GM19463 (cell line): ENCODE measurements around the gene UBAP2L.
A peak's percentile ranks its signal among the peaks of the same experiment; 100 is the strongest.

Experiments
- ATAC-seq: cut with Tn5 transposase; IDR thresholded peaks from one replicate; pipeline ENCODE4 v1.9.1; 2021; ENCODE audit warnings: mild to moderate bottlenecking, moderate library complexity; ENCODE audit not compliant: unreplicated experiment

UBAP2L gene, protein sequence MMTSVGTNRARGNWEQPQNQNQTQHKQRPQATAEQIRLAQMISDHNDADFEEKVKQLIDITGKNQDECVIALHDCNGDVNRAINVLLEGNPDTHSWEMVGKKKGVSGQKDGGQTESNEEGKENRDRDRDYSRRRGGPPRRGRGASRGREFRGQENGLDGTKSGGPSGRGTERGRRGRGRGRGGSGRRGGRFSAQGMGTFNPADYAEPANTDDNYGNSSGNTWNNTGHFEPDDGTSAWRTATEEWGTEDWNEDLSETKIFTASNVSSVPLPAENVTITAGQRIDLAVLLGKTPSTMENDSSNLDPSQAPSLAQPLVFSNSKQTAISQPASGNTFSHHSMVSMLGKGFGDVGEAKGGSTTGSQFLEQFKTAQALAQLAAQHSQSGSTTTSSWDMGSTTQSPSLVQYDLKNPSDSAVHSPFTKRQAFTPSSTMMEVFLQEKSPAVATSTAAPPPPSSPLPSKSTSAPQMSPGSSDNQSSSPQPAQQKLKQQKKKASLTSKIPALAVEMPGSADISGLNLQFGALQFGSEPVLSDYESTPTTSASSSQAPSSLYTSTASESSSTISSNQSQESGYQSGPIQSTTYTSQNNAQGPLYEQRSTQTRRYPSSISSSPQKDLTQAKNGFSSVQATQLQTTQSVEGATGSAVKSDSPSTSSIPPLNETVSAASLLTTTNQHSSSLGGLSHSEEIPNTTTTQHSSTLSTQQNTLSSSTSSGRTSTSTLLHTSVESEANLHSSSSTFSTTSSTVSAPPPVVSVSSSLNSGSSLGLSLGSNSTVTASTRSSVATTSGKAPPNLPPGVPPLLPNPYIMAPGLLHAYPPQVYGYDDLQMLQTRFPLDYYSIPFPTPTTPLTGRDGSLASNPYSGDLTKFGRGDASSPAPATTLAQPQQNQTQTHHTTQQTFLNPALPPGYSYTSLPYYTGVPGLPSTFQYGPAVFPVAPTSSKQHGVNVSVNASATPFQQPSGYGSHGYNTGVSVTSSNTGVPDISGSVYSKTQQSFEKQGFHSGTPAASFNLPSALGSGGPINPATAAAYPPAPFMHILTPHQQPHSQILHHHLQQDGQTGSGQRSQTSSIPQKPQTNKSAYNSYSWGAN

DNA sequence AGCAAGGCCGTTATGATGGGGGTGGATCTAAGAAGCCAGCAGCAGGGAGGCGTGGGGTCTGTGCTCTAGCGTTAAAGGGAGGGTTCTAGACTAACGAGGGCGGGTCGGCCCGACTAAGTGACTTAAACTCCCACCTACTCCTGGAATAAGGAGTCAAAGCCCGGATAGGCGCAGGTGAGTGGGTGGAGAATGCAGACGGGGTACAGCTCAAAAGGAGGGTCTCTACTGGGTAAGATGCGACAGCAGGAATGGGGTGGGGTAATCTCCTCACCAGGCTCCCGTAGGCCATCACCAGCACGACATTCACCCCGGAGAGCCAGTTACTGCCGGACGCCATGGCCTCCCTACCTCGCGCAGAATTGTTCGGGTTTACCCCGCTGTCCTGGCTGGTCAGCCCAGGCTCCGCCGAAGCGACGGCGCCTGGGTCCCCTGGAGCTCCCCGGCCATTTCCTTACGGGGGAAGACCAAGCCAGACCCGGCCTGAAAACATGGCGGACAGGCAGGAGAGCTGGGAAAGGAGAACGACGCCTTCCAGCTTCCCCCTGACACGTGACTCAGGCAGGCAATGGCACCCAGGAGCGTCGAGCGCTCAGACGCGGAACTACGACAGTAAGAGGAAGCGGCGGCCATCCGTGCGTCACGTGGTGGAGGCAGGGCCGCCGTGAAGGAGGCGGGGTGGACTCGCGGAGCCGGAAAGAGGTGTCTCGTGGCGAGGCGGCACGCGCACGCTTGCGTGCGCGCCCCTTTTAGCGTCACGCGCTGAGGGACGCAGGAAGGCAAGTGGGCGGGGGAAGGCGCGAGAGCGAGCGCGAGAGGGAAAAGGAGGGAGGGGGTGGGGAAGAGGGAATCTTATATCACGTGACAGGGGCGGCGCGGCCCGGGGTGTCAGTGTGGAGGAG lies at the start of gene UBAP2L:
Gene UBAP2L (plus strand): TSS at position 885 of the 899 bp plus-strand sequence. CDS start 4,169 bp downstream, outside the sequence.
- peak; percentile 92 for ATAC-seq

DNA sequence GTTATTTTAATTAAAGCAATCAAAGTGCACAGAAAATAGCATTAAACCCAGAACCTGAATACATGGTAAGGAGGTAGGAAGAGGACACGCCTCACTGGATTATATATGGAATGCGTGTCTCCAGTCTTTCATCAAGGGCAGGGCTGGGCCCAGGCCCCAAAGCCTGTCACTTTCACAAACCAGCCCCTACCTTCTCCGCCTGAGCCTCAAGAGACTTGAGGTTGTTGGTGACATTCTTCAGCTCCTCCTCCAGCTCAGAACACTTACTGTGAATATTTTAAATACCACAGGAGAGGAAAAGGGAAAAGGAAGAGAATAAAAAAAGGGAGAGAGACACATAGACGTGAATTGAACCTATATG lies 49.6 kb upstream of the UBAP2L start:
- ATAC-seq, result no peak

DNA sequence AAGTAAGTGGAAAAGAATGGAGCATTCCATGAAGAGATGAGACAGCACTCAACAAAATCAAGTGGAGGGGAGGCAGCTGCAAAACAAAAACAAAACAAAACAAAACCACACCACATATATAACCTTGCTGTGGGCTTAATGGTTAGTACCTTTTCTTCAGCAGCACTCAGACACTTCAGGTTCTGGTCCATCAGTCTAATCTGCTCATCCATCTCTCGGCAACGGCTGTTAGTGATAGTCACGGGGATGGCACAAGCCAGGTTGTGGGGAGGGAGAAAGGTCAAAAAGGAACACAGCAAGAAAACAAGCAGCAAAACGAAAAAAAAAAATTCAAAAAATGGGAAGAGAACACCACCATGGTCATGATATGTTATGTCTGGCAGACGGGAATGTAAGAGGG lies 48.9 kb upstream of the UBAP2L start:
- ATAC-seq, result no peak

DNA sequence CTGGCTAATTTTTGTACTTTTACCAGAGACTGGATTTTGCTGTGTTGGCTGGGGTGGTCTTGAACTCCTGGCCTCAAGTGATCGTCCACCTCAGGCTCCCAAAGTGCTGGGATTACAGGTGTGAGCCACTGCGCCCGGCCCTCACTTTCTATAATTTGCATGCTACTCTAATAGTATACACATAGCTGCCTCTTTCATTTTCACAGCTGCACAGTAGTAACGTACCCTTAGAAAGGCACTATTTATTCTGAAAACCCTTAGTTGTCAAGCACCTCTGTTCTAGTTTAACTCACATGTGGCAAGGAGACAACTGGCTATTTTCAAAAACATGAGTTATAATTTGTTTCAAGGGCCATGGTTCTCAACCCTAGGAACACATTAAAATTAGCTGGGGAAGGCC lies 46.1 kb upstream of the UBAP2L start:
- peak; percentile 56 for ATAC-seq

DNA sequence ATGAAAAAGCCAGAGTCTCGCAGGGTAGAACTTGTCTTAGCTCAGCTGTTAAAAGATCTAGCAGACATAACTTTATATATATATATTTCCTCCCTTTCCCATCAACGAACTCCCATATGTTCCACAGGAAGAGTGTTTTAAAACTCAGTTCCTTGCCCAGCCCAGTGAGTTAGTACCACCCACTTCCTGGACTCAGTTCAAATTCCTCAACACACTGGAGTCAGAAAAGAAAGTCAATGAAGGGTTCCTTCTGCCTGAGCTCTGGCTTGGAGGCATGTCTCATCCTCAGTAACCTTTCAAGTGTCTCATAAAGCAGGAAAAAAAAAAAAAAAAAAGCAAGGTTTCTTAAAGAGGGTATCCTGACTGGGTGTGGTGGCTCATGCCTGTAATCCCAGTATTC lies 44.4 kb upstream of the UBAP2L start:
- ATAC-seq, result no peak

DNA sequence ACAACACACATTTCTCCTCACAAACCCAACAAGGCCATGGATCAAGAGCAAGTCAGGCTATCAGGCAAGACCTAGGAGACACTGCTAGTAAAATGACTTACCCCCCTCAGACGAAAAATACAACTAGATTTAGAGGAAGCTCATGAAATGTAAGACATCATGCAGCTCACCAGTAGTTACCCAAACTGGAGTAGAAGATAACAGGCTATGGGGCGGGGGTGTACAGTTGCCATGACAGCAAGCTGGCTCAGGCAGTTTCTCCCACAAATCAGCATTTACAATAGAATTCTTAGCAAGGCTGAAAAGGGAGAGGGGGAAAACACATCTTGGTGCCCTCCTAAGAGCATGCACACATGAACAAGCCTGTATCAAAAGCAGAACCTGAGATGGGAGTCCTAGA lies 42.7 kb upstream of the UBAP2L start:
- no peak for ATAC-seq

DNA sequence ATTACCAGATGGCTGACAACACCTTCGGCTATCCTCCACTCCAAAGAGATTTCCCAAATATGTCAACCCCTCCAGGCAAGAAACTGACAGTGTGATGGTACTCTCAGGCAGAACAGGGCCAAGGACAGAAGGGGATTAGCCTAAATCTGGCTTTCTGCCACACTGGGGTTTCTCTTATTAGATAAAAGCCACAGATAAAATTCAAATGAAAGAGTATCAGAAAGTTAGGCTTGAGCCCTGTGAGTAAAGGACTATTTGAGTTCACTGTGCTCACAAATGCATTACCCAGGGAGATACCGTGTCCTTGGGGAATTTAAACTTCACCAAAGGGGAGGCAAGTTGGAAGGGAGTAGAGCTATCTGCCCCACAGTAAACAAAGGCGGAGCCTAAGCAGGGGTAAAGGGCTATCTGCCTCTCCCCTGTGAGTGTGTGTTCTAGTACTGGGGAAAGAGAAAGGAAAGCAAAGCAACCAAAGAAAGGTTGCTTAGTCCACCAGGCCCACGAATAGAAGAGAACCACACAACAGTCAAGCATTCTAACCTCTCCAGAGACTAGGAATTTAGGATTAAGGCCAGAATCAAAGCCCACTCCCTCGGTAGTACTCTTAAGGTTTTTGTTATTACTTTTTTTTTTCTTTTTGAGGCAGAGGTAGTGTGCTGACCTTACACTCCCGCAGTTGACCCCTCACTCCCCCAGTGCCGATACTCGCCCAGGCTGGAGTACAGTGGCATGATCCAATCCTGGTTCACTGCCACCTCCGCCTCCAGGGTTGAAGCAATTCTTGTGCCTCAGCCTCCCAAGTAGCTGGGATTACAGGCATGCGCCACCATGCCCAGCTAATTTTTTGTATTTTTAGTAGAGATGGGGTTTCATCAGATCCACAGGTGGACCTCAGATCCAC lies 41.6 kb upstream of the UBAP2L start:
- ATAC-seq, result no peak

DNA sequence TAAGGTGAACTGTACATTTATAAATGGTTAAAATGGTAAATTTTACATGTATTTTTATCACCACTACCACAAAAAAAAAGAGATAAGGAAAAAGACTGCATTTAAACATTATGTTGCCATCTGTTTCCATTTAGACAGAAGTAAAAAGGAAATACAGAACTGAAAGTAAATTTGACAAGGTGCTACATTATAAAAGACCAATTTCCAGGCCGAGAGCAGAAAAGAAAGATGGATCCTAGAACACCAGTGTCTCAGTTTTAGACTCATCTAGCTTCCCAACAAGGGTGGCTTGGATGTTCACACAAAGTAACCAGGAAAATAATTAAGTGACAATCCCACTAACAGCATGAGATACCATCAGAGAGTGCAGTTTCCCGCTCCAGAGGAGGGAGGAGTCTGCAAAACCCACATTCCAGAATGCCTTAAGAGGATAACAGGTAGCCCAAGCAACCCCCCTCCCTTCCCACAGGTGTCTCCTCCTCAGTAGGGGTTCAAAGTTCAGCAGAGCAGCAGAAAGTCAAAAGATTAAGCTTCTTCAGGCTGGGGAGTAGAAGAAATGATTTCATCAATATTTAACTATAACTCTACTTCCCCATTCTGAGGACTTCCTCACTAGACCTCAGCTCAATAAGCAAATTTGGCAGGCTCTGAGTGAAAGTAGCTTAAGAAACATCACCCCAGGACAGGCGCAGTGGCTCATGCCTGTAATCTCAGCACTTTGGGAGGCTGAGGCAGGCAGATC lies 40.6 kb upstream of the UBAP2L start:
- no peak for ATAC-seq

DNA sequence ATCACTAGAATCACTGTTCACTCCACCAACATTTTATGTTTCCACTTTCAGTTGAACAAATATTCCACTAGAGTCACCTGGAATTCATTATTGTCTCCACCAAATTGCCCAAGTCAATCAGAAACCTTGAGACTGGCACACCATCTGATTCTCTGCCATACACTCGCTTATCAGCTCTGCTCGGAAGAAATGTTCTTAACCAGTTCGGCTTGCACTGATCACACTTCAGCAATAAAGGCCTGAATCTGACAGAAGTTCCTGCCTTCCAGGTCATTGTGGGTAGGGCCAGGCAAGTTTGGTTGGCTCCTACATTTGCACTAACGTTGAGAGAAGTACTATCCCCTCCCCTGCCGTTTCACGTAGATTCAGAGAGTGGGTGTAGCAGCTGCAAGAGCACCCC lies 38.8 kb upstream of the UBAP2L start:
- no peak for ATAC-seq

DNA sequence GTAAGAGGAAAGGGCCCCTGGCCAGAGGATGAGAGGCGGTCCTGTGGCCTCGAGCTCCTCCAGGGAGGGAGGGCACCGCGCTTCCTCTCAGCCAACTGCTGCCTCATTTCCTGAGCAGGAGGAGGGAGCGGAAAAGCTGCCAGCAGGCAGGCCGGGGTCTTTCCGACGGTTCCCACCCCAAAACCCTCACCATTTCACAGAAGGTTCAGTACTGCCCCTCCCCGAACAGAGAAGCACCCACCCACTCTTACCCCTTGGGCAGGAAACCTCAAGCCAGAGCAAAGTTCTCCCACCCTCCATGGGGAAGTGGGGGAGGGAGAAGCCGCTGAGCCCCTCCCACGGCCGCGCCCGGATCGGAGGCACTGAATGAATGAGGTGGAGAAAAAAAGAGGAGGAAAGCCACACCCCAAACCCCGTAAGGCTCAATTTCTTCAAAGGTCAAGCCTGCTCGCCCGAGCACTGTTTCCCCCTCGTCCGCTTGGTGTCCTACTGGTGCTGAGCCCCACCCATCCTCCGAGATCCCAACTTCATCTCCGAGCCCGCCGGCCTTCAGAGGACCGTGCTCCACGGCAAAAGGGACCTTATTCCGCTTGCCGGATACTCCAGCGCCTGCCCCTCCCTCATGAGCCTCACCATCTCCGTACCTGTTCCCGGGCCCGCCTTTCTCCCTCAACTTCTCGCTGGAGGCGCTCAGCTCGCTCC lies 38.3 kb upstream of the UBAP2L start:
- peak; percentile 51 for ATAC-seq

DNA sequence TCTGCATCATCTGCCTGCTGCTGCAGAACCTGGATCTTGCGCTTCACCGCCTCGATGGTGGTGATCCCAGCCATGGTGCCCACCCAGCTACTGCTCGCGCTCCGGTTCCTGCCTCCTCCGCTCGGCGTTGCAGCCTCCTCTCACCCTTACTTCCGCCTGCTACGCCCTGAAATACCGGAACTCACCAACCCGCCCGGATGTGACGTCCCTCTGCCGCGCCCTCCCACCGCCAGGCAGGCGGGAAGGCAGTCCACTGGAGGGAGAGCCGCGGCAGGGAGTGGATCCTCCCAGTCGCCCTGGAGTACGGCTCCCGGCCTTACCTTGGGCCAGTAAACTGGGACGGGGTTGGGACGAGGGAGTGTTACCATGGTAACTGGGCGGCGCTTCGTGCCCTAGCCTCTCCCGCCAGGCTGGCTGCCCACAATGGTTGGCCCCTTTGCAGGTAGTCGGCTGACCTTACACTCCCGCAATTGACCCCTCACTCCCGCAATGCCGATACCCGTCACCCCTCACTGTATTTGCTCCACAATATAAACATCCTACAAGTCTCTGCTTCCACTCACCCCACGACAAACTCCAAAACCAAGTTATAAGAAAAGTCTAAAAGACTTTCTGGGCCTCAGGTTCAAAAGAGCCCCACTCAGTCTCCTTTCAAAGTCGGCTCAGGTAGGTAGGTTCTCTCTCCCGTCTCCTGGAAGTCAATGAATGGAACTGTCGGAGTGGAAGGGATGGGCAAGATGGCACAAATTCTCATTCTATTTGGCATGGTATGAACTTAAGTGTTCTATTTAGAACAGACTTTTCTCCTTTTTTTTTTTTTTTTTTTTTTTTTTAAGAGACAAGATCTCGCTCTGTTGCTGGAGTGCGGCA lies 37.5 kb upstream of the UBAP2L start:
- ATAC-seq, result peak; percentile 76

DNA sequence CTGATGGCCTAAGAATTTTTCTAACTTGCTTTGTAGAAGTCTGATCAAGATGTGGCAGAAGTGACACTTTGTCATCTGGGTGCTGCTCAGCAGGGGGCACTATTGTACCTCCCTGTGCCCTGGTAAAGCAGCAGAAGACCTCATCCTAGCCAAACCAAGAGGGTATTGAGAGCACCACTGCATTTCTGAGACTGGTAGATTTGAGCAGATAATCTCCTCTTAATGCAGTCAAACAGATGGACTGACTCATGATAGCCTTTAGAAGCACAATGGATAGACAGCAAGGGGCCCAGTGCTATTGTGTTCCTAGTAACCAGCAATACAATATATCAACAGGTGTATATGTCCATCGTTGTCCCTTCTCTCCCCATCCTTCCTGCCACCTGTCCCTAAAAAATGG lies 34.6 kb upstream of the UBAP2L start:
- no peak for ATAC-seq

DNA sequence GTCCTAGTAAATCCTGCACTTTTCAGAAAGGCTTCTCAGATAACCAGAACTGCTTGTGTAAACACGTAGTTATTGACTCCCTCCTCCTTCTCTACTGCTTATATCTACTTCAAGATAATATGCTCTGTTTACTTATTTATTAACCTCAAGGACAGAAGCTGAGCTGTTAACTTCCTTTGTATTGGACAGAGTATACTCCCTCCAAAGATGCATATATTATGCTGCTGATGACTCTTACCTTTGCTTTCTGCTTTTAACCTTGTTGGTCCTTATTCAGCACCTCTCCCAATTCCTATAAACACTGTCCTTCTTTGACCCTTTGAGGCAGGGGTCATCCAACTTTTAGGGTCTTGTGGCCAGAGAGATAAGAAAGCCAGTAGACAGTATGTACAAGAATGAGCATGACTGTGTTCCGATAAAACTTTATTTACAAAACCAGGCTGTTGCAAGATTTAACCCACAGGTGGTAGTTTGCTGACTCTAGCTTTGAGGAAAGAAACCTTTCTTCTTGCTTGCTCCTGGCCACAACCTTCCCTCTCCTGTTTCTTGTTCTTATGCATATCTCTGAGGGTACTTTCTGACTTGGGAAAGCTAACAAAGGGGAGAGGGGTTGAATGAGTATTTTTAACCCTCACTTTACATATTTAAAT lies 33.8 kb upstream of the UBAP2L start:
- ATAC-seq, result no peak

DNA sequence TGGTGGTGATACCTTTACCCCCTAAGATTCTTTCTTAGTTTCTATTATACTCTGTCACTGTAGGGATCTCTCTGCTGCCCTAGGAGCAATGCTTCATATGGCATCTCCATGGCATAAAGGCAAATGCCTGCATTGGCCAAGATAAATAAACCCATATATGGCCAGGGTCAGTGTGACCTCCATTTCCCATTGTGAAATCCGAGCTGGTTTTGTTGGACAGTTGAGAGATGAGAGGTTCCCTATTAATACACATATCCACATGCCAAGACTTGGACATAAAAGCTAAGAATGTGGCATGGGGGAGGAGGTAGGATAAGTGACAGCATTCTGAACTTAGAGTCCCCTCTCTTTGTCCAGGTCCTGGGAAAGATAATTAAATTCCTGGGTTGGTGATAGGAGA lies 30.2 kb upstream of the UBAP2L start:
- no peak for ATAC-seq

DNA sequence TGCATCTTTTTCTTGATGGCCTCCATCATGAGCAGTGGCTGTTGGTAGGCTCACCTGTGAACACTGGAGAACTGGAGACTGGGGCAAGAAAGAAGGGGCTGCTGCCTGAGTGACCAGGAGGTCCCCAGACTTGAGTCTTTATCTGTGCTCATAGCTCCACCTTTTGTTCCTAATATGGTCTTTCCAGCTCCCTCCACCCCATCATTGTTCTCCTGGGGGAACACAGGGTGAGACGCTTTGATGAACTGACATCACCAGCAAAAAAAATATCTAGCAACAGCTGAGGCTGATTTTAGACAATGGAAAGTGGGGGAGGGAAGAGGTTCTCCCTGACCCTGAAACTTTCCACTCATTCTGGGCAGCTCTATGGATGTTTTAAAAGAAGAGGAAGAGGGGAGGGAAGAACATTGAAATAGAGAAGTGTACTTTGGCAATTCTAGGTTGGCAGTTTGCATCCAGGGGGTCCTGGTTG lies 28.7 kb upstream of the UBAP2L start, which contains the start of gene TPM3:
Gene TPM3 (minus strand): TSS at position 111 of the 472 bp plus-strand sequence. CDS start 82 bp downstream, at position 29.
- no peak for ATAC-seq

DNA sequence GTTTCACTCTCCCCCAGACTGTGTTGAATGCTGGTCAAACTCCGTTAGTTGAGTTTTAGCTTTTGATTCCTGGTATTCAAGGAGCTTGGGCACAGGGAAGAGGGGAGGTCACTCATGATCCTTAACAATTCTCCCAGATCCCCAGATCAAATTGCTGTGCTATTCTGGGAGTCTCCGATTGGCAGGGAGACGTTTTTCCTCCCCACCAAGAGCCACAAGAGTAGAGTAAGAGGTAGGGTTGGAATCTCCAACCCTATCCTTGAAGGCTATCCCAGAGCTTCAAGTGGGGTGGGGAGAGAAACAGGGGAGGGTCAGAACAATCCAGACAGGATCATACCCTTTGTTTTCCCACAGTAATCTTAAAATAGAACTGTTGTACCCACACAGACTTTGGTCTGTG lies 28.3 kb upstream of the UBAP2L start:
- no peak for ATAC-seq

DNA sequence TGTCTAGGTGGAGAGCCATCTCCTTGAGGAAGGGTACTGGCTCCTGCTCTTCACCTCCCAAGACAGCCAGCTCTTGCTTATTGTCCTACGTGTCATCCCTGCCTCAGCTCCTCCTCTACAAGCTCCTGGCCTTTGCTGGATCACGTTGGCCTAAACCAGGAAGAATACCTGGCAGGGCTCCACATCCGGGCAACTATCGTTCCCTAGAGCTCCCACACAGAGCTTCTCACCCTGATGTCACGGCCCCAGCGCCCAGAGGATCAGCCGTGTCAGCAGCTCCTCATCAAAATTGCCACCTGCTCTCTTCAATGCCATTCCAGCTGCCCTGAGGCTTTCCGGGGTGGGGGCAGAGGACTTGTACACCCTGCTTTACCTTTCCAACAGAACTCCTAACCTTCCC lies 26.9 kb upstream of the UBAP2L start:
- no peak for ATAC-seq
